HG03520 (cell line): Measurements from ENCODE around the gene ZNF777.

Experiments used
- ATAC-seq: cut with Tn5 transposase; IDR thresholded peaks from one replicate; pipeline ENCODE4 v1.9.1; 2021; ENCODE audit warnings: mild to moderate bottlenecking, moderate library complexity; ENCODE audit not compliant: unreplicated experiment

ZNF777 gene

DNA sequence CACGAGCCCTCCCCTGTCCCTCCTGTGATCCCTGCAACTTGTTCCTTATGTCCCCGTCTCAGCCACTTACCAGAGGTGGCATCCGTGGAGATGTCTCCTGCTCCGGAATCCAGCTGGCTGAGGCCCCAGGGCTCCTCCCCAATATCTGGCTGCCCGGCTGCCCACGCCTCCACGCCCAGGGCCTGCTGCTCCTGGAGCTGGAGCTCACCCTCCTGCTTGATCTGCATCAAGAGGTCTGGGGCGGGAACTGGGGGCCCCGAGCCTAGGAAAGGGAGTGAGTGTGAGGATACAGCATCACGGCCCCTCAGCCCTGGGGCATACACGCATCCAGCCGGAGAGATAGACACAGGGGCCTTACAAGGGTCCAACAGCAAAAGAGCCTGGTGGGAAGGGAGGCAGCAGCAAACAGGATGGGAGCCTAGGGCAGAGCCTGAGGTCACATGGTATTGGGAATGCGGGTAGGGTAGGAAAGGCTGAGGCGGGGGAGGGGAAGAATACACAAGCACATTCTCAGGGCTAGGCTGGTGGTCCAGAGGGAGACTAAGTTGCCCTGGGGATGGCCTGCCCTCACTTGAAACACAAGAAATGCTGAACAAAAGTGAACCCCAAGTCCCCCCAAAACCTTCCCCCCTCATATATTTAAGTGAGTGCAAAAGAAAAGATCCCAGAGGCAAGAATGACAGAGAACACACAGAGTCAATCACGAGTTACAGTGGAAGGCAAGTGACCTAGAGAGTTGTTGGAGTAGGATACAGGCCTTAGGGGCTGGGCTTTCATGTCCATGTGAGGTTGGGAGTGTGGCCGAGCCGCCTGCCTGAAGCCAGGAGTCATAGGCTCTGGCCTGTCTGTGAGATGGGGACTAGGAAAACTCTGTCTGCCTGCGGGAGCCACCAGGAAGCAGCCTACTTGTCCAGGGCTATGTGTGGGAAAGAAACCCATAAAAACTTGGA lies 16.9 kb upstream of the ZNF777 start:
- no peak for ATAC-seq

DNA sequence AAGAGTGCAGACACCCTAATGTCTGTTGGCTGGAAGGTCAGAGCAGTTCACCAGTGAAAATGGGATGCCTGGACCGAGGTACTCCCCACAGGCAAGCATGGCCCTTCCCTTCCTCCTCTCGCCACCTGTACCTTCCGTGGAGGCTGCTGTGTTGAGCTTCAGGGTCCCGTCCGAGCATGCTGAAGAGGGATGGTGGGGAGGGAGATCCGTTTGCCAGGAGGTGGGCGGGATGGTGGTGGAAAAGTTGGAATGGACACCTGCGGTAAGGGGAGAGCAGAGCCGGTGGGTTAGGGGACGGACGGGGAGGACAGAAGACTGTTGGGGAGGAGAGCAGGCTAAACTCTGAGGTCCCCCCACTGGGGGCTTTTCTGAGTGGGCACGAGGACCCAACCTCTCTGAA lies 15.9 kb upstream of the ZNF777 start:
- ATAC-seq = no peak

DNA sequence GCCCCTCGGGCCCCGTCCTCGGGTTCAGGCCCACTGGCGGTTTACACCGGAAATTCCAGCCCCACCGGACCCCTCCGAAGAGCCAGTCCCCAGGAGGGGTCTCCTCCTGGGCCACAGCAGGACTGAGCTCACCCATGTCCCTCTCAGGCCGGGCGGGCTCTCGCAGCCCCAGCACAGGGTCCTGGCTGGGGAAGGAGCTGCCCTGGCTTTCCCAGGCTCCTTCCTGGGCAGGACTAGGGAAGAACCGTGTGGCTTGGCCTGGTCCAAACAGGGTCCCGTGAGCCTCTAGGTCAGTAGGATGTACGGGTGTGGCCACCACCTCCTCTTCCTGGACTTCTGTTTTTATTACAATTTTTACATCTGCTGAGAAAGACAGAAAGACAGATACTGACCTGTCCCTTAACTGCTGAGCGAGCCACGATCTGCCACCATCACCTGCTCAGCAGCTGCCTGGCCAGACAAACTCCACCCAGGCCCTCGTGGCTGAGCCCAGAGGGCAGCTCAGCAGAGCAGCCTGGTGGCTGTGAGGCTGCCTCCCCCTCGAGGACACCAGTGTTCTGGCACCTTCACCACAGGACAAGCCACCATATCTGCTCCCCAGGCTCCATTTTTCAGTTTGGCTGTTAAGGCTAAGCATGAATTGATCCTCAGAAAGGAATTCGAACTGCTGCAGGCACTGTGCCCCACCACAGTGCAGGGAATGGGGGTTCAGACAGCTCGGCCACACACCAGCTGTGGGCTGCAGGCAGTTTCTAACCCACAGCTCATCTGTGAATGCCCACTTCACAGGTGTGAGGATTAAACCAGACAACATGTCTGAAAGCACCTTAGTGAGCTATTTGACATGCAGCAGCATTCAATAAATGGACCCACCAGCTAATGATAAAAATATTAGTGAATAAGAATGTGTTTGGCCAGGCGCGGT lies 14.5 kb upstream of the ZNF777 start:
- ATAC-seq = no peak

DNA sequence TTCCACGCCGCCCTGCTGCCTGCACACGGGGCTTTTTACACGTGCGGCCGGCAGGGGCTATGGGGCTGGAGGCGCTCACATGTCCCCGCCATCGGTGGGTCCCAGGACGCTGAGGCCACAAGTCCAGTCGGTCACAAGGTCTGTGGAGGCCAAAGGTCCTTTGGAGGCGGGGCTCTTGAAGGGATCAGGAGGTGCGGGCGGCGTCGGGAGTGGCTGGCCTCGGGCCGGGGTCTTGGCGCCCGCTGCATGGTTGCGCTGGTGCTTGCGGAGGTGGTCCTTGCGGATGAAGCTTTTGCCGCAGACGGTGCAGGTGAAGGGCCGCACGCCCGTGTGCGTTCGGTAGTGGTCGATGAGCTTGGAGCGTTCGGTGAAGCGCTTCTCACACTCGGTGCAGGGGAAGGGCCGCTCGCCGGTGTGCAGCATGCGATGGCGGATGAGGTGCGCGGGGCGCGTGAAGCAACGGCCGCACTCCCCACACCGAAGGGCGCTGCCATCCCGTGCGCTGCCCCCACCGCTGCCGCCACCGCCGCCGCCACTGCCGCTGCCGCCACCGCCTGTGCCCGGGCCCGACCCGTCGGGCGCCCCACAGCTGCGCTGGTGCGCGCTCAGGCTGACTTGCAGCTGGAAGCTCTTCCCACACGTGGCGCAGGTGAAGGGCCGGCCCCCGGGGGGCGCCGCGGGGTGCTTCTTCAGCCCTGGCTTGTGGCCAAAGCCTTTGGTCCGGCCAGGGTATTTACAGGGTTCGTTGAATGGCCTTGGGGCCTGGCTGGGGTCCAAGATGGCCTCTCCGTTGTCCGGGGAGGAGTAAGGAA lies 13.7 kb upstream of the ZNF777 start:
- ATAC-seq = no peak

DNA sequence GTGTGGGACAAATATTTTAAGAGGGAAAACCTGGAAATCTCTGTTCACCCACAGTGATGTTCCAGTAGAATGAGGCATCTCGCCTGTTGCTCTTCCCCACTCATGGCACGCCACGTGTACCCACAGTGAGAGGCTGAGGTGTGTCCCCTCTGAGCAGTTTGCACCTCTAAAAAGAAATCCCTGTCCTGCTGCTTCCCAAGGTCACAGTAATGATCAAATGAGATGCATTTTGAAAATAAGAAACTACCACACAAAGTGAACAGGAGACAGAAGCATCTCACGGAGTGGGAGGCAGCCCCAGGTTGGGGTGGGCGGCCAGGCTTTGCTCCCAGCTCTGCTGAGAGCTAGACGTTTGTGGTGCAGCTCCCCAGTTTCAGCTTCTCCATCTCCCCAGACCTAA lies 12.4 kb upstream of the ZNF777 start:
- ATAC-seq = no peak

DNA sequence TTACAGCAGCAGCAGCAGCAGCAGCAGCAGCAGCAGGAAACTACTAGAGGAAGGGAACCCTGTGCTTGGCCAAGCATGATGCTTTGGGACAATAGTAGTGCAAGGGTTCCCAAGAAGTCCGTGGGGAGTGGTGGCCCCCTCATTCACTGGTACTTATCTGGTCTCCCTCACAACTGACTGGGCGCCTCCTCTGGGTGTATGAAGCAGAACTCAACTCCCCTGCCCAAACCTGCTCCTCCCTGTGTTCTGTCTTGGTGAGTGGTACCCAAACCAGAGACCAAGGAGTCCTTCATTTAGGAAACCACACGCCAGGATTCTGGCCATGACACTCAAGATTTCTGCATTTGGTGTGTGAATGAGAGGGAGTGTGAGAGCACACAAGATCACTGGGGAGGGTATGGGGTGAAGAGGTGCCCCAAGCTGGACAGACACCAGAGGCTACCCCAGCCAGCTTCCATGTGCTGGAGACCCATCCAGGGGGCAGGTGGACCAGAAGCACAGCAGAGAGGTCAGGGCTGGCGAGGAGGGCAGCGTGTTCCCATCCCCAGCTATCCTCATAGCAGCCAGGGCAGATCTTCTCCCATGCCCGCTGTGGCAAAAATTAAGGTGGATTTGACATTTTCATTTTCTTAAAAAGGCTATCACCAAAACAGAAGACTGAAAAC lies 10.6 kb upstream of the ZNF777 start:
- no peak for ATAC-seq

DNA sequence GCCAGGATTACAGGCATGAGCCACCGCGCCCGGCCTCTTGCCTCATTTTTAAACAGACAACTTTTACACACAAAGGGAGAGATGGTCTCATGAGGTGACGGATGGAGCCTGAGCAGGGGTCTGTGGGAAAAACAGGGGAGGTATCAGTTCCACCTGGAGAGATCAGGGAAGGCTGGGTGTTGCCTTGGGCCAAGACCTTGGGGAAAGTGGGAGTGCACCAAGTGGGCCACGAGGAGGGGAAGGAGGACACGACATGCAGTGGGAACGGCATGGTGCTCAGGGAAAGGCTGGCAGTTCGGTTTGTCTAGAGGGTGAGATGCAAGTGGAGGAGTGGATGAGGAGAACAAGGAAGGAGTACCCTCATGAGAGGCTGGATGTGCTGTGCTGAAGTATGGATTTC lies 8.9 kb upstream of the ZNF777 start:
- no peak for ATAC-seq

DNA sequence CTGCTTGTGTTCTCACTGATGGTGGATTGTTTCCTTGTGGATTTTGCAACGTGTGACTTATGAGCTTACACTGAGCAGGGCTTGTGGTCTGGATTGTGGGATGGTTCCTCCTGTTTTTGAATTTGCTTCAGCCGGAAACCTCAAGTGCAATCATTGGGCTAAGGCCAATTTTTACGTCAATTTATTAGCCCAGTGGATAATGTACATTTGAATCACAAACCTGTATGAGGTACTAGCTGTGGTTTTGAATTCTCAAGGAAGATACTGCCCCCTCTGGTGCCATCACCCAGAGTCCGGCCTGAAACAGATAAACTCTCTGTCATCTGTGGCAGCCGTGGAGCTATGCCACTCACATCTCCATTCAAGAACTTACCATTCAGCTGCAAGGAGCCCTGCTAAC lies 7.3 kb upstream of the ZNF777 start:
- ATAC-seq = no peak

DNA sequence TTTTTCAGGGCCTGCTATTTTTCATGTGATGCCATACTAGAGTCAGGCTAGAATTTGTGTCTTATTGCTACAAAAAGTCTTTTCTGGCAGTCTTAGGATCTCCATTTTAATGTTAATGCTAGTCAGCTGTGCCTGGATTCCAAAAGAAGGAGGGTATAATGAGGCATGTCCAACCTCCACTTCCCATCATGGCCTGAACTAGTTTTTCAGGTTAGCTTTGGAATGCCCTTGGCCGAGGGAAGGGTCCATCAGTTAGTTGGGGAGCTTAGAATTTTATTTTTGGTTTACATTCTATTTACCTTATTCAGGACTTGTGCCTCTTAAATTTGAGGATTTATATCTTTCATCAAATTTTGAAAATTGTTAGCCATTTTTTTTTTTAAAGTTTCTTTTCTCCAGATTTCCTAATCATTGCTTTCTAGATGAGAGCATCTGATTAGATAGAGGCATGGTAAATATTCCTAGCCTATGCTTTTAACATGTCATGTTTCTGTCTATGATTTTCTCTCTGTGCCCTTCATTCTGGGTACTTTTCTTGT lies 6.5 kb upstream of the ZNF777 start:
- ATAC-seq = no peak

DNA sequence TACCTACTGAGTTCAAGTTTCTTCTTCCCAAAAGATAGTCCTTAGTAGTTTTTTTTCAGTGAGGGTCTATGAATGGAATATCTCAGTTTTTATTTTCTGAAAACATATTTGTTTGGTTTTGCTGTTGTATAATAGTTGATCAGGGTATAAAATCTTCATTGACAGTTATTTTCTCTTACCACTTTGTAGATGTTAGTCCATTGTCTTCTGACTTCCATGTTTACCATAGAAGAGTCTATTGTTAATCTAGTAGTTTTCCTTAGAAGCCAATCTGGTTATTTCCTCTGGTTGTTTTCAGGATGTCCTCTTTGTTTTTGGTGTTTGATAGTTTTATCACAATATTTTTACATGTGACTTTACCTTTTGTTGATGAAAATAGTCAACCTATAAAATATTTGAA lies 5.5 kb upstream of the ZNF777 start:
- ATAC-seq = no peak

DNA sequence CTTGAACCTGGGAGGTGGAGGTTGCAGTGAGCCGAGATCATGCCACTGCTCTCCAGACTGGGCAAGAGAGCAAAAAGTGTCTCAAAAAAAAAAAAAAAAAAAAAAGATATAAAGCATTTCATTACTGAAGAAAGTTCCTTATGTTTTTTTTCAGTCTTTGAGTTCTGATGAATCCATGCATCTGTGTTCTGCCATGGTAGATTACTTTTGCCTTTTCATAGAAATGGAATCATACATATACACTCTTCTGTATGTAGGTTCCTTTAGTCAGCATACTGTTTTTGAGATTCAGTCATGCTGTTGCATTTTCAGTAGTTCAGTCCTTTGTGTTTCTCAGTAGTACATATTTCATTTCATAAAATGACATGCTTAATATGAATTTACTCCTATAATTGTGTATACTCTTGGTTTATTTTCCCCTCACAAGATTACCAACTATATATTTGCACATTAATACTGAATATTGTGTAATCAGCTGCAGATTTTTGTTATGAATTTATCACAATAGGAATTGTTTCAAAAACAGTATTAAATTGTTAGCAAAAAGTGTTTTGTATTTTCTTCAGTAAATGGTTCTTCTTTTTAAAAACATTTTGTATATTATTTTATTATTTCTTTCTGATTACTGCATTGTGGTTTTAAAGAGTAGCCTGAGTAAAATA lies 2.8 kb upstream of the ZNF777 start:
- ATAC-seq = no peak

DNA sequence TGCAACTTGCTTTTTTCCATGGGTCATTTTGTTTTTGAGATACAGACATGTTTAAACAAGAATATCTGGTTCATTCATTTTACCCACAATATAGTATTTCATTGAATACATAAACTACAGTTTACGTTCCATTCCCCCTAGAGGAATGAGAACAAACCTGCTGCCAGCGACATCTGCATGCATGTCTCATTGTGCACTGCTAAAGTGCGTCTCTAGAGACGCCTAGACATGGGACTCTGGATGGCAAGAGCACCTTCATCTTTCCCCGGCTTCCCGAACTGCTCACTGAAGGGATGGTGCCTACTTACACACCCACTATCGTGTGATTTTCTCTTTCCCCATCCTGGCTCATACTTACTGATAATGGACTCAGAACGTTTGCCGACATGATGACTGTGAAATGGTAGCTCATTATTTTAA lies 1.2 kb upstream of the ZNF777 start:
- no peak for ATAC-seq

DNA sequence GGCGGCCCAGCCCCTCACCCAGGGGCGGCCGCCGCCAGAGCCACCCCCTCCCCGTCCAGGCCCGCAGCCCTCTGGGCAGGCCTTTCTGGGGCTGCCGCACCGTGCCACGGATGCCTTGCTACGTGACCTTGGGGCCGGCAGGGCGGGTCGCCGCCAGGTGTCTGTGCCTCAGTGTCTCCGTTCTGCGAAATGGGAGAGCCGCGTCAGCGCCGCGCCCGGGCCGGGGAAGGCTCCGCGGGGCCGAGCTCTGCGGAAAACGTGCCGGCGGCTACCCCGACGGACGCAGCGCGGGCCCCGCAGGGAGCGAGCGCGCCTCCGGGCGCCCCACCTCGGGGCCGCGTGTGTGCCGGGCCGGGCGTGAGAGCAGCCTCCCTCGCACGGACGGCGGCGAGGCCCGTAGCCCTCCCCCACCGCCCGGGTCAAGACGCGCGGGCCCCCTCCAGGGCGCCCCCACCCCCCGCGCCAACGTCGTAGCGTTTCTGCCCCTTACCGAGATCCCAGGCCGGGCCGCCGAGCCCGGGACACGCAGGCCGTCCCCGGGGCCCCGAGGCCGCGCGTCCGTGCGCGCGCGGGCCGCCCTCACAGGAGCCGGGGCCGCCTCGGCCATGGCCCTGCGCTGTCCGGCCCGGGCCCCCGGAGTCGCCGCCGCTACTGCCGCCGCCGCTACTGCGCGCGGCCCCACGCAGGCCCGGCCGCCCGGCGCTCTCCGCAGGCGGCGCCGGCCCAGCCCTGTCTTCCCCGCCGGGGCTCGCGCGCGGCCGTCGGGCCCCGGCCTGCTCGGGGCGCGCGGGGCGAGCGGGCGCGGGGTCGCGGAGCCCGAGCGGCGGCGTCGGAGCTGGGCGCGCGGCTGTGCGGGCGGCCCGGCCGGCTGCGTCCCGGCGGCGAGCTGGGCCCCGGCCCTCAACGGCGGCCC lies 1.1 kb downstream of the ZNF777 start:
- peak; percentile 31 for ATAC-seq

DNA sequence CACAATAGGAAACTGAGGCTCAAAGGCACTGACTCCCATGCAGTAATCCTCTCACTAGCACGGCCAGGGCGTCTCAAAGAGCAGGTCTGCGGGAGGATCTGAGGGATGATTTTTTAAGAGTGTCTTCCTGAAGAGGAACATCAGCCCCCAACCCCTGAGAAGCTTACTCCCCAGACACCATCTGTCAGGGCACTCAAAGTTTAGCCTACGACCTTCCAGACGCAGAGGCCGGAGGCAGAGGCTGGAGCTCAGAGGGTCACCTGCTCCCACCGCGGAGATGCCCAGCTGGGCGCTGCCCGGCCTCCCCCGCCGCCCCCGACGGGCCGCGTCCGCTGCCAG lies 1.7 kb downstream of the ZNF777 start:
- no peak for ATAC-seq

DNA sequence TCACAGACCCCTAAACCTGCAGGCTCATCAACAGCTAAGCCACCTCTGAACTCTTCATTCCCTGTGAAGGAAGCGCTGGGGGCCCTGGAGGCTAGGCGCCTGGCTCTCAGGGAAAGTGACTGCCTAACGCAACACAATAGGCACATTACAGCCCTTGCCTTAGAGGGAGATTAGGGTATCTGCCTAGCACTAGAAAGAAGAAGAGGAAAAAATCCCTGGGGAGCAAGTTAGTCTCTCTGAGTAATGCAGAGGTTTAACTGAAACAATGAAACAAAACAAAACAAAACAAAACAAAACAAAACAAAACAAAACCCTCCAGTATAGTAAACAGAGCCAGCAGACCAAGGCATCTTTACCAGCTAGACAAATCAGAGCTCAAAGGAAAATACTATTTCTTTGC lies 2.6 kb downstream of the ZNF777 start:
- ATAC-seq = no peak

DNA sequence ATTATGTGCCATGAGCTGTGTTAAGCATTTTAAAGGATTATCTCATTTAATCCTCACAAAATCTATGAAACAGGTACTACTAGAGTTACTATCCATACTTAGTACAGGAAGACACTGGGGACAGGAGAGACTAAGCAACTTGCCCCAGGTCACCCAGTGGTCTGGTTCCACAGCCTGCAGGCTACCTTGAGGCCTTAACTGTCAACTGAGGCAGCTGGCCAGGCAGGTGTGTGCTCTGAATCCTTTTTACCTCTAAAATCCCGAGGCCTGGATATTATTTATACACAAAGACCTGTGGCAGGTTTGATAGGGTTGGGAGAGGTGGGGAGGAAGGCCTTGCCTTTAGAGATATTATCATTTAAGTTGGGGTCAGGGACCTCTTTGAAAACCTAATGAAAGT lies 3.1 kb downstream of the ZNF777 start:
- ATAC-seq = no peak

DNA sequence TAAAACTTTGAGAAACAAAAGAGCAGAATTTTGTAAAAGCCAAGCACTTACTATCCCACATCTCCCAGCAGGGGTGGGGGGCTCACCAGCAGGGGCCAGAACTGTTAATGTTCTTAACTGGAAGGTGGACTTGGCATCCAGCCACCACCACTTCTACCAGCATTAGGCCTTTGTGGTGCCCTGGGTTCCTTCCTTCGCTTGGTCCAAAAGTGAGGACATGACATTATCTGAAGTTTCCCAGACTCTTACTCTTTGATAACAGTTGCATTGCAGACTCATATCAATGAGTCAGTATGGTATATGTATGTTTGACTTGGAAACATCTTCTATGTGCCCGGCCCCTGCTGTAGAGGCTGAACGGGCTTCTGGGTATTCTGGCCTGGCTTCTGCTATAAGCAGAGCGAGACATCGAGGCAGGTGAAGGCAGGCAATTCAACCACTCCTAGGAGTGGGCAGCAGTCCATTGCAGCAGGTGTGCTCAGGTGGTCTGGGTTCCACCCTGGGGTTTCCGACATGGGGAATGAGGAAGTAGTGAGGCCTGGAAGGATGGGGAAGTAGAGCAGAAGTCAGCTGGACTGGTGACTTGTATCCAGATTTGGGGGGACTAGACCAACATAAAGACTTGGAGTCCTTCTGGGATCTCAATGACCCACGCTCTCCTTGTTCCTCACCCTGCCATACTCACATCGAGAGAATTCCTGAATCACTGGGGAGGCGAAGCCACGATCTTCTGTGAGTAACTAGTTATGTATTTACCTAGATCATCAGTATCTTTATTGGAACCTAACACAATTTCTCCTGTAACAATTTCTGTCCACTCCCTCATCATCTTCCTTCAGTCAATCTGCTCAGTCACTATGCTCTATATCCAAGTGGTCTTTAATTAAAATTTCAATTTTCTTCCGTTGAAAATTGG lies 4.1 kb downstream of the ZNF777 start:
- no peak for ATAC-seq
